NAMALWA (cell line): ENCODE results near the gene NDST1.
"Not testable (repeated sequence)": the region's sequence is repeated elsewhere in the genome, so short reads cannot be mapped to it uniquely, and the experiment has no call there.

Experiments used
- DNase-seq: peaks from one replicate; pipeline ENCODE4 v3.0.0-alpha.2; 2015; ENCODE audit warnings: low spot score

Gene NDST1

GRCh38 chr5:150508828-150509227 is 897 bp downstream of the NDST1 start:
- DNase-seq = no peak

- no peak for DNase-seq
These were observed 2.1 kb downstream of the NDST1 start for GRCh38 chr5:150509992-150510391.

- no peak for DNase-seq
These were observed 2.7 kb downstream of the NDST1 start for GRCh38 chr5:150510460-150511263.

- DNase-seq = no peak
These were observed 3.8 kb downstream of the NDST1 start for GRCh38 chr5:150511578-150512367.

GRCh38 chr5:150512368-150512747 is 4.4 kb downstream of the NDST1 start:
- no peak for DNase-seq

GRCh38 chr5:150513375-150514309 is 5.7 kb downstream of the NDST1 start:
- DNase-seq = peak; percentile 25

- no peak for DNase-seq
These were observed 6.8 kb downstream of the NDST1 start for GRCh38 chr5:150514708-150515211.

- no peak for DNase-seq
These were observed 7.5 kb downstream of the NDST1 start for GRCh38 chr5:150515446-150515845.

GRCh38 chr5:150516011-150516410 is 8.1 kb downstream of the NDST1 start:
- no peak for DNase-seq

GRCh38 chr5:150517272-150518152 is 9.6 kb downstream of the NDST1 start:
- DNase-seq = no peak

GRCh38 chr5:150518712-150519559 is 11.0 kb downstream of the NDST1 start:
- not testable (repeated sequence) for DNase-seq

- DNase-seq = no peak
These were observed 11.6 kb downstream of the NDST1 start for GRCh38 chr5:150519560-150519945.

GRCh38 chr5:150519978-150520377 is 12.0 kb downstream of the NDST1 start:
- DNase-seq = no peak

GRCh38 chr5:150520747-150521521 is 13.0 kb downstream of the NDST1 start:
- DNase-seq = no peak

- DNase-seq = no peak
These were observed 13.5 kb downstream of the NDST1 start for GRCh38 chr5:150521522-150521817.

GRCh38 chr5:150521939-150522503 is 14.1 kb downstream of the NDST1 start:
- DNase-seq = no peak

GRCh38 chr5:150522504-150523414 is 14.8 kb downstream of the NDST1 start:
- no peak for DNase-seq
